Activated CD4-positive, alpha-beta T cell treated with anti-CD3 and anti-CD28 coated beads for 36 hours (primary cell): ENCODE results near the gene LDLR. TPM values are rescaled to one million over a fixed set of nuclear protein-coding genes. Genes with fewer than 3 reads are reported as not detected.
"Not testable (repeated sequence)": the region's sequence is repeated elsewhere in the genome, so short reads cannot be mapped to it uniquely, and the experiment has no call there.

ENCODE experiments used
- ATAC-seq: fragments of 200-7000 bp; cut with Tn5 transposase; one replicate; pipeline ENCODE4 v1.10.0; 2021; ENCODE audit warnings: mild to moderate bottlenecking, moderate library complexity
- CTCF ChIA-PET: fragments of 350-600 bp; sonication (Branson Sonifier 250); formaldehyde crosslinking; loops from one replicate; lab custom pipeline; 2021; ENCODE audit warnings: antibody characterized with exemption; lab: Charles Lee
- POLR2A ChIA-PET: fragments of 350-600 bp; sonication (Branson Sonifier 250); formaldehyde crosslinking; loops from one replicate; lab custom pipeline; 2021; ENCODE audit warnings: antibody characterized with exemption, inconsistent platforms; lab: Charles Lee
- DNase-seq: peaks from one replicate; pipeline ENCODE4 v3.0.0-alpha.2; 2020
- H3K27ac Mint-ChIP-seq: one replicate; pipeline ENCODE4 v1.8.0; 2021; ENCODE audit warnings: mixed read lengths
- H3K27me3 Mint-ChIP-seq: one replicate; pipeline ENCODE4 v1.8.0; 2021; ENCODE audit warnings: mixed read lengths
- H3K36me3 Mint-ChIP-seq: one replicate; pipeline ENCODE4 v1.8.0; 2021; ENCODE audit warnings: low read depth, mixed read lengths
- H3K4me1 Mint-ChIP-seq: one replicate; pipeline ENCODE4 v1.8.0; 2021; ENCODE audit warnings: mixed read lengths
- H3K4me3 Mint-ChIP-seq: one replicate; pipeline ENCODE4 v1.8.0; 2021; ENCODE audit warnings: mild to moderate bottlenecking, moderate library complexity, mixed read lengths
- H3K9me3 Mint-ChIP-seq: one replicate; pipeline ENCODE4 v1.8.0; 2021; ENCODE audit warnings: low read depth, mixed read lengths
- intact Hi-C, 2 experiments: fragments of 100-400 bp; cut with DNase I in 1 of 2; cut with micrococcal nuclease in 1 of 2; formaldehyde crosslinking; loops; one replicate each; pipeline versions ENCODE4 v1.14.2 to v1.15.1; 2022 to 2024; cut with DNase I, micrococcal nuclease
- total RNA-seq, 2 experiments: library from RNA; stranded (reverse); gene quantifications; one replicate each; pipeline ENCODE4 v1.2.3, GENCODE V29; 2021

Gene LDLR
- total RNA-seq, 2 experiments from 2014 or later = 73.0 to 73.8 TPM

DNA sequence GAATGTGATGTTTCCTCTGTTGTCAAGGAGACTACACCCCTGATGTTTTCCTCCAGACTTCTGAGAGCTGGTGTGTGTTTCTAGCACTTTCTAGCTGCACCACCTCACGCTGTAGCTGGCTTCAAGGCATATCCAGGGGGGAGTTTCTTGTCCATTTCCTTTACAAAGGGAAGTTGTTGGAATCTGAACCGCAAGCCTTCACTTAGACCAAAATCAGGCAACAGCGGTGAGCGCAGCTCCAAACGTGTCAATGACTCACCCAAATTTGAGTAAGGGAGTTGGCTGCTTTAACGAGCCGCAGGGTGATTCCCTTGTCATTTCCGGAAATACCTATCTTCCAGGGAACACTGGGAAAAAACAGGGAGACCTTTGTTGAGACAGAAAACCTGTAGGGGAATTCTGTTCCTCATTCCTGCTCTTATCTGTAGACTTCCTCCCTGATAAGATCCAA, 2.5 kb downstream of the LDLR start:
- DNase-seq = peak; percentile 68
- POLR2A ChIA-PET = interaction anchor here (0.5 to 0.8 kb wide), 3 partner anchors 13 to 128 kb away, joined by 3 to 5 read pairs (median 4); no protein-coding TSS in a partner anchor
- intact Hi-C loops = loop anchor here (2.0 to 10.0 kb wide), 8 partner anchors 129 to 1701 kb away; partner anchors contain the start of genes ANGPTL6 (in 1 of the 2), CDC37 (in 1 of the 2), CDKN2D (in 1 of the 2) and DNM2 (in 1 of the 2)
- peaks cover 63% of the 10 kb centered on the region for H3K4me1 Mint-ChIP-seq
- peaks cover 59% of the 10 kb centered on the region for H3K36me3 Mint-ChIP-seq
- CTCF ChIA-PET = interaction anchor here (0.5 to 1.1 kb wide), 3 partner anchors 12 to 219 kb away, joined by 3 to 4 read pairs (median 3); no protein-coding TSS in a partner anchor
- no peak for ATAC-seq
- H3K27ac Mint-ChIP-seq = peak overlapping the region; percentile 84
- peak overlapping the region; percentile 93 for H3K4me3 Mint-ChIP-seq
- no peaks in the 10 kb centered on the region for H3K27me3 Mint-ChIP-seq
- H3K9me3 Mint-ChIP-seq = peaks cover 2% of the 10 kb centered on the region

DNA sequence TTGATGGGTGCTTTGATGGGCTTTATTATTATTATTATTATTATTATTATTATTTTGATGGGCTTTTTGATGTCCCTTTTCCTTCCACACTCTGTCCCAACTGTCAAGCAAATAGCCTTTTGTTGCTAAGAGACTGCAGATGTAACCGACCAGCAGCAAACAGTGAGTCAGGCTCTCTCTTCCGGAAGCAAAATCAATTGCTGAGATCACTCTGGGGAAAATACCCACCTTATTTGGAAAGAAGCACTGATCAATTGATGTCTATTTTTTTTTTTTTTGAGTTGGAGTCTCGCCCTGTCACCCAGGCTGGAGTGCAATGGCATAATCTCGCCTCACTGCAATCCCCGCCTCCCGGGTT, 2.9 kb downstream of the LDLR start:
- peak overlapping the region; percentile 84 for H3K27ac Mint-ChIP-seq
- CTCF ChIA-PET = interaction anchor here (0.7 to 1.1 kb wide), 2 partner anchors 57 to 220 kb away, joined by 3 to 4 read pairs; no protein-coding TSS in a partner anchor
- DNase-seq (peak; percentile 45), ATAC-seq (peak; percentile 7)
- POLR2A ChIA-PET = interaction anchor here (0.6 kb wide), 1 partner anchor 238 kb away, joined by 3 read pairs; no protein-coding TSS in a partner anchor
- peaks cover 64% of the 10 kb centered on the region for H3K4me1 Mint-ChIP-seq
- H3K27me3 Mint-ChIP-seq = no peaks in the 10 kb centered on the region
- peaks cover 2% of the 10 kb centered on the region for H3K9me3 Mint-ChIP-seq
- peaks cover 60% of the 10 kb centered on the region for H3K36me3 Mint-ChIP-seq
- intact Hi-C loops = loop anchor here (5.0 to 10.0 kb wide), 6 partner anchors 130 to 1700 kb away; partner anchors contain the start of genes ANGPTL6 (in 1 of the 2), CDC37 (in 1 of the 2), CDKN2D (in 1 of the 2) and DNM2 (in 1 of the 2)
- H3K4me3 Mint-ChIP-seq = peak overlapping the region; percentile 93

DNA sequence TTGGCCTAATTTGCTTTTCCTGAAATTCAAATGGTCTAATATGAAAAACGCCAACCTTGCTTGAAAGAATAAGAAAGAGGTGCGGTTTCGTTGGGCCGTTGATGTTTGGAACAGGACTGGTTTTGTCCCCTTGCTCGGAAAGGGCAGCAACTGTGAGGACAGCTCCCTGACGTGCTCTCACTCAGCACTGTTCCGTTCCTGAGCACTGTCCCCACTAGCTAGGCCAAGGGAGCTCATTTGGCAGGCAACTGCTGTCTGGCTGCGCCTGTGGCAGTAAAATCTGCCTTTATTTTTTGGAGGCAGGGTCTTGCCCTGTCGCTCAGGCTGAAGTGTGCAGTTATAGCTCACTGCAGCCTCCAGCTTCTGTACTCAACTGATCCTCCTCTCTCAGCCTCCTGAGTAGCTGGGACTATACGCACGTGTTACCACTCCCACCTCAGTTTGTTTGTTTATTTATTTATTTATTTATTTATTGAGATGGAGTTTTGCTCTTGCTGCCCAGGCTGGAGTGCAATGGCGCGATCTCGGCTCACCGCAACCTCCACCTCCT, 4.5 kb downstream of the LDLR start:
- ATAC-seq (no peak), DNase-seq (no peak)
- Mint-ChIP-seq H3K4me3 (peak overlapping the region; percentile 93), H3K27ac (peak overlapping the region; percentile 33), H3K36me3 (peaks cover 70% of the 10 kb centered on the region), H3K9me3 (peaks cover 2% of the 10 kb centered on the region), H3K27me3 (no peaks in the 10 kb centered on the region), H3K4me1 (peaks cover 62% of the 10 kb centered on the region)
- CTCF ChIA-PET = interaction anchor here (0.6 to 1.5 kb wide), 4 partner anchors 9 to 221 kb away, joined by 3 read pairs; no protein-coding TSS in a partner anchor
- intact Hi-C loops = loop anchor here (5.0 to 10.0 kb wide), 6 partner anchors 131 to 1699 kb away; partner anchors contain the start of genes ANGPTL6 (in 1 of the 2), CDC37 (in 1 of the 2), CDKN2D (in 1 of the 2) and DNM2 (in 1 of the 2)
- POLR2A ChIA-PET = no interaction called here

DNA sequence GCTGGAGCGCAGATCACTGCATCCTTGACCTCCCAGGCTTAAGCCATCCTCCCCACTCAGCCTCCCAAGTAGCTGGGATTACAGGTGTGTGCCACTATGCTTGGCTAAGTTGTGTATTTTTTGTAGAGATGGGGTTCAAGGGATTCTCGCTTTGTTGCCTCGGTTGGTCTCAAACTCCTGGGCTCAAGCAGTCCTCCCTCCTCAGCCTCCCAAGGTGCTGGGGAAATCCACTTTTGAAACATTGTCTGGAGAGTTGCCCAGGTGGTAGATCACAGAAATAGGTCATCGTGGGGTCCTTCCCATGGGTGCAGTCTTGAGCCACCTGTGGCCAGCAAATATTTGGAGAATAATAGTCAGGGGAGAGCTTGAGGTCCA, 5.2 kb downstream of the LDLR start:
- intact Hi-C loops = loop anchor here (5.0 to 10.0 kb wide), 6 partner anchors 132 to 1698 kb away; partner anchors contain the start of genes ANGPTL6 (in 1 of the 2), CDC37 (in 1 of the 2), CDKN2D (in 1 of the 2) and DNM2 (in 1 of the 2)
- no peak for DNase-seq
- H3K4me3 Mint-ChIP-seq = peak overlapping the region; percentile 53
- H3K4me1 Mint-ChIP-seq = peaks cover 57% of the 10 kb centered on the region
- ChIA-PET POLR2A (interaction anchor here (0.7 to 1.2 kb wide), 2 partner anchors 21 to 50 kb away, joined by 3 to 5 read pairs; no protein-coding TSS in a partner anchor), CTCF (interaction anchor here (0.5 to 1.5 kb wide), 7 partner anchors 8 to 222 kb away, joined by 3 read pairs; partner anchors contain the start of gene SPC24)
- peaks cover 75% of the 10 kb centered on the region for H3K36me3 Mint-ChIP-seq
- H3K27ac Mint-ChIP-seq = peak overlapping the region; percentile 96
- H3K9me3 Mint-ChIP-seq = peaks cover 2% of the 10 kb centered on the region
- no peak for ATAC-seq
- H3K27me3 Mint-ChIP-seq = no peaks in the 10 kb centered on the region

DNA sequence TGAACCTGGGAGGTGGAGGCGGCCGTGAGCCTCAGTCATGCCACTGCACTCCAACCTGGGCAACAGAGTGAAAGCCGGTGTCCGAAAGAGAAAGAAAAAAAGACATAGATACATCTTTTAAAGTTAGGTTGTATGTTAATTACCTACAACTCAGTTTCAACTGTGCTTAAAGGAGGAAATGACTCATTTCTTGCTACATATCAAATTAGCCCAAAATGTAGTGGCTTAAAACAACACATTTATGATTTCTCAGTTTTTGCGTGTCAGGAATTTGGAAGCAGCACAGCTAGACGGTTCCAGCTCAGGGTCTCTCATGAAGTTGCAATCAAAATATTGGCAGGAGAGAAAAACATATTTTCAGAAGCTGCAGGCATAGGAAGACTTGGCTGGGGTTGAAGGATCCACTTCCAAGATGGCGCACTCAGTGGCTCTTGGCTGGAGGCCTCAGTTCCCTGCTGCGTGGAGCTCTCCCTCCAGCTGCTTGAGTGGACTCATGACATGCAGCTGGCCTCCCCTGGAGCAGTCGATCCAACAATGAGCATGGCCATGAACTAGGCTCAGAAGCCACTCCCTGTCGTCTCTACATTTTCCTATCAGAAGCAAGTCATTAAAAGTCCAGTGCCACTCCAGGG, 7.1 kb downstream of the LDLR start:
- ChIA-PET CTCF (interaction anchor here (1.1 to 1.4 kb wide), 2 partner anchors 30 to 61 kb away, joined by 3 to 4 read pairs; no protein-coding TSS in a partner anchor), POLR2A (interaction anchor here (0.6 to 2.0 kb wide), 3 partner anchors 13 to 387 kb away, joined by 3 to 6 read pairs (median 5); no protein-coding TSS in a partner anchor)
- peaks cover 2% of the 10 kb centered on the region for H3K9me3 Mint-ChIP-seq
- H3K36me3 Mint-ChIP-seq = peaks cover 78% of the 10 kb centered on the region
- peak overlapping the region; percentile 96 for H3K27ac Mint-ChIP-seq
- ATAC-seq (peak; percentile 57), DNase-seq (peak; percentile 62)
- intact Hi-C loops = loop anchor here in 1 of 2 experiments (10.0 kb wide), 2 partner anchors 692 to 992 kb away; partner anchors contain the start of genes ANGPTL6, CDC37 and PPAN
- H3K27me3 Mint-ChIP-seq = no peaks in the 10 kb centered on the region
- H3K4me1 Mint-ChIP-seq = peaks cover 55% of the 10 kb centered on the region
- H3K4me3 Mint-ChIP-seq = peak overlapping the region; percentile 53

DNA sequence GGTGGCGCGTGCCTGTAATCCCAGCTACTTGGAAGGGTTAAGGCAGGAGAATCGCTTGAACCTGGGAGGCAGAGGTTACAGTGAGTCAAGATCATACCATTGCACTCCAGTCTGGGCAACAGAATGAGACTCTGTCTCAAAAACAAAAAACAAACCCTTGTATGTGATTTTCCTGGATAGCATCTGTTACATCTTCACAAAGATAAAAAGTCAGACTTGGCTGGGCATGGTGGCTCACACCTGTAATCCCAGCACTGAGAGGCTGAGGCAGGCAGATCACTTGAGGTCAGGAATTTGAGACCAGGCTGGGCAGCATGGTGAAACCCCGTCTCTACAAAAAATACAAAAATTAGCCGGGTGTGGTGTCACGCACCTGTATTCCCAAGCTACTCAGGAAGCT, 8.1 kb downstream of the LDLR start:
- H3K36me3 Mint-ChIP-seq = peaks cover 74% of the 10 kb centered on the region
- POLR2A ChIA-PET = interaction anchor here (0.7 kb wide), 1 partner anchor 12 kb away, joined by 3 read pairs; no protein-coding TSS in a partner anchor
- peaks cover 46% of the 10 kb centered on the region for H3K4me1 Mint-ChIP-seq
- not testable (repeated sequence) for ATAC-seq, H3K27ac Mint-ChIP-seq, H3K27me3 Mint-ChIP-seq, H3K9me3 Mint-ChIP-seq, H3K4me3 Mint-ChIP-seq, DNase-seq
- CTCF ChIA-PET = interaction anchor here (1.4 kb wide), 1 partner anchor 29 kb away, joined by 3 read pairs; no protein-coding TSS in a partner anchor
- intact Hi-C loops = loop anchor here in 1 of 2 experiments (10.0 kb wide), 2 partner anchors 693 to 993 kb away; partner anchors contain the start of genes ANGPTL6, CDC37 and PPAN

DNA sequence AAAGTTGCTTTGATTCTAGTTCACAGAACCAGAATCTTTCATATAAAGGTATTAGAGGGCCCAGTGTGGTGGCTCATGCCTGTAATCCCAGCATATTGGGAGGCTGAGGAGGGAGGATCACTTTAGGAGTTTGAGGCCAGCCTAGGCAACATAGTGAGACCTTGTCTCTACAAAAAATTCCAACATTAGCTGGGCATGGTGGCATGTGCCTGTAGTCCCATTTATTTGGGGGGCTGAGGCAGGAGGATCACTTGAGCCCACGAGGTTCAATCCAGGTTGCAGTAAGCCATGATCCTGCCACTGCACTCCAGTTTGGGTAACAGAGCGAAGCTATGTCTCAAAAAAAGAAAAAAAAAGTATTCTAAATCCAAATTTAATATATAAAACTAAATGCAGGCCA, 9.1 kb downstream of the LDLR start:
- H3K9me3 Mint-ChIP-seq = peaks cover 2% of the 10 kb centered on the region
- ATAC-seq = no peak
- POLR2A ChIA-PET = interaction anchor here (0.7 kb wide), 1 partner anchor 222 kb away, joined by 3 read pairs; no protein-coding TSS in a partner anchor
- H3K27me3 Mint-ChIP-seq = no peaks in the 10 kb centered on the region
- peaks cover 74% of the 10 kb centered on the region for H3K36me3 Mint-ChIP-seq
- intact Hi-C loops = loop anchor here in 1 of 2 experiments (10.0 kb wide), 2 partner anchors 694 to 994 kb away; partner anchors contain the start of genes ANGPTL6, CDC37 and PPAN
- no peak overlapping the region for H3K4me3 Mint-ChIP-seq
- CTCF ChIA-PET = no interaction called here
- no peak for DNase-seq
- no peak overlapping the region for H3K27ac Mint-ChIP-seq
- peaks cover 36% of the 10 kb centered on the region for H3K4me1 Mint-ChIP-seq

DNA sequence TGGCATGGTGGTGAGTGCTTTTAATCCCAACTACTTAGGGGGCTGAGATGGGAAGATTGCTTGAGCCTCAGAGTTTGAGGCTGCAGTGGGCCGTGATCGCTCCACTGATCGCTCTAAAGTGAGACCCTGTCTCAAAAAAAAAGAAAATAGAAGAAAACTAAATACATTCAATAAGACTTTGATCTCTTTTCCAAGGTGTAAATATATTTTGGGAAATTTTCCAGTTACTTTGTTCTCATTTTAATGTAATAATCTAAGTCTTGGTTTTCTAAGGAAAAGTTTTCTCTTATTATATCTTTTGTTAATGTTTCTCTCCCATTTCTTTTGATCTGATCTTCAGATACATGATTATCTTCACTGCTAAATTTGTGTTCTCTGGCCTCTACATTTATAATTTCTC, 9.6 kb downstream of the LDLR start:
- Mint-ChIP-seq H3K4me1 (peaks cover 31% of the 10 kb centered on the region), H3K27me3 (no peaks in the 10 kb centered on the region), H3K4me3 (no peak overlapping the region), H3K27ac (no peak overlapping the region), H3K36me3 (peaks cover 74% of the 10 kb centered on the region), H3K9me3 (peaks cover 2% of the 10 kb centered on the region)
- no peak for ATAC-seq
- ChIA-PET POLR2A (no interaction called here), CTCF (no interaction called here)
- DNase-seq = no peak
- intact Hi-C loops = loop anchor here in 1 of 2 experiments (10.0 kb wide), 2 partner anchors 694 to 994 kb away; partner anchors contain the start of genes ANGPTL6, CDC37 and PPAN

DNA sequence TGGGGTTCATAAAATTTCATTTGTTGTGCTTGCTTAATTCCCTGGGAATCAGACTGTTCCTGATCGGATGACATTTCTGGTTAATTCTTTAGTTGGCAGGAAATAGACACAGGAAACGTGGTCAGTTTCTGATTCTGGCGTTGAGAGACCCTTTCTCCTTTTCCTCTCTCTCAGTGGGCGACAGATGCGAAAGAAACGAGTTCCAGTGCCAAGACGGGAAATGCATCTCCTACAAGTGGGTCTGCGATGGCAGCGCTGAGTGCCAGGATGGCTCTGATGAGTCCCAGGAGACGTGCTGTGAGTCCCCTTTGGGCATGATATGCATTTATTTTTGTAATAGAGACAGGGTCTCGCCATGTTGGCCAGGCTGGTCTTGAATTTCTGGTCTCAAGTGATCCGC, 10.8 kb downstream of the LDLR start:
- Mint-ChIP-seq H3K27me3 (no peaks in the 10 kb centered on the region), H3K36me3 (peaks cover 74% of the 10 kb centered on the region), H3K27ac (no peak overlapping the region), H3K9me3 (peaks cover 2% of the 10 kb centered on the region), H3K4me1 (peaks cover 21% of the 10 kb centered on the region), H3K4me3 (no peak overlapping the region)
- no peak for ATAC-seq
- intact Hi-C loops = no loop called here
- POLR2A ChIA-PET = no interaction called here
- no peak for DNase-seq
- CTCF ChIA-PET = interaction anchor here (0.6 to 0.7 kb wide), 3 partner anchors 8 to 559 kb away, joined by 3 to 4 read pairs (median 3); no protein-coding TSS in a partner anchor

DNA sequence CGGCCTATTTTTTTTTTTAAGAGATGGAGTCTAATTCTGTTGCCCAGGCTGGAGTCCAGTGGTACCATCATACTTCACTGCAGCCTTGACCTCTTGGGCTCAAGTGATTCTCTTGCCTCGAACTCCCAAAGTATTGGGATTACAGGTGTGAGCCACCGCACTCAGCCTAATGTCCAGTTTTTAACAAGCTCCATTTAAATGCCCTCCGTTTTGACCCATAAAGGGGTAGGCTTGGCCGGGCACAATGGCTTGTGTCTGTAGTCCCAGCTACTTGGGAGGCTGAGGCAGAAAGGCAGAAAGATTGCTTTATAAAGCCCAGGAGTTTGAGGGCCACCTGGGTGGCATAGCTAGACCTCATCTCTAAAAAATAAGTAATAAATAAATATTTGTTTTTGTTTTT, 11.8 kb downstream of the LDLR start:
- H3K4me1 Mint-ChIP-seq = peaks cover 10% of the 10 kb centered on the region
- no peak overlapping the region for H3K27ac Mint-ChIP-seq
- ChIA-PET POLR2A (no interaction called here), CTCF (interaction anchor here (0.7 to 1.4 kb wide), 3 partner anchors 10 to 25 kb away, joined by 3 to 11 read pairs (median 4); no protein-coding TSS in a partner anchor)
- H3K9me3 Mint-ChIP-seq = peaks cover 2% of the 10 kb centered on the region
- ATAC-seq = no peak
- intact Hi-C loops = no loop called here
- peaks cover 75% of the 10 kb centered on the region for H3K36me3 Mint-ChIP-seq
- no peak overlapping the region for H3K4me3 Mint-ChIP-seq
- no peak for DNase-seq
- H3K27me3 Mint-ChIP-seq = no peaks in the 10 kb centered on the region
